IMR-90 (cell line): ENCODE data around the gene BAD. TPM values are rescaled to one million over a fixed set of nuclear protein-coding genes. Genes with fewer than 3 reads are reported as not detected.

ENCODE experiments used
- ATAC-seq: fragments of 200-7000 bp; cut with Tn5 transposase; 2 replicates; pipeline ENCODE4 v1.9.1; 2020; ENCODE audit warnings: low read depth, mild to moderate bottlenecking, moderate library complexity
- BruUV-seq: library from RNA; stranded (reverse); fragments of 400-500 nt; replicated peaks from 2 replicates; lab custom pipeline; 2021; lab: Mats Ljungman, UMichigan
- CTCF ChIA-PET: fragments of 300-600 bp; formaldehyde crosslinking; extraction: SDS; loops from one replicate; lab custom pipeline; 2021; ENCODE audit warnings: antibody characterized with exemption; lab: Yijun Ruan, JAX
- POLR2A ChIA-PET: fragments of 300-600 bp; sonication (Branson Sonifier 250); formaldehyde crosslinking; loops from one replicate; lab custom pipeline; 2022; ENCODE audit warnings: antibody characterized with exemption; ENCODE audit not compliant: unreplicated experiment; lab: Charles Lee
- DNase-seq: peaks from one replicate; pipeline ENCODE4 v3.0.0; 2013
- H2AFZ ChIP-seq: replicated peaks from 2 replicates; pipeline ENCODE3; 2013; ENCODE audit warnings: low read length, mild to moderate bottlenecking; ENCODE audit not compliant: poor library complexity
- H2AK5ac ChIP-seq: 2 replicates; pipeline ENCODE4 v1.6.1; 2013; ENCODE audit warnings: low read depth, low read length, inconsistent platforms
- H2AK9ac ChIP-seq: replicated peaks from 2 replicates; pipeline ENCODE3; 2013; ENCODE audit warnings: mild to moderate bottlenecking, low read depth, low read length, moderate library complexity; ENCODE audit not compliant: poor library complexity
- H2BK120ac ChIP-seq: 2 replicates; pipeline ENCODE4 v1.6.1; 2013; ENCODE audit warnings: low read depth, low read length, inconsistent platforms
- H2BK15ac ChIP-seq: 3 replicates; pipeline ENCODE4 v1.6.1; 2013; ENCODE audit warnings: low read depth, low read length, inconsistent platforms
- H2BK20ac ChIP-seq: 2 replicates; pipeline ENCODE4 v1.6.1; 2013; ENCODE audit warnings: low read depth, mild to moderate bottlenecking, inconsistent platforms, low read length, moderate library complexity
- H2BK5ac ChIP-seq: 2 replicates; pipeline ENCODE4 v1.6.1; 2013; ENCODE audit warnings: mild to moderate bottlenecking, low read depth, low read length, inconsistent platforms; ENCODE audit not compliant: poor library complexity, severe bottlenecking
- H3K14ac ChIP-seq: replicated peaks from 2 replicates; pipeline ENCODE4 v1.6.1; 2013; ENCODE audit warnings: low read depth, low read length, inconsistent platforms
- H3K18ac ChIP-seq: 2 replicates; pipeline ENCODE4 v1.6.1; 2013; ENCODE audit warnings: low read depth, low read length, control low read depth
- H3K23ac ChIP-seq: 2 replicates; pipeline ENCODE4 v1.6.1; 2013; ENCODE audit warnings: low read depth, low read length, inconsistent platforms
- H3K27ac ChIP-seq: 2 replicates; pipeline ENCODE4 v1.5.1; 2013; ENCODE audit warnings: mild to moderate bottlenecking, control low read depth, low read length; ENCODE audit not compliant: insufficient read depth
- H3K27me3 ChIP-seq: 2 replicates; pipeline ENCODE4 v1.6.1; 2013; ENCODE audit warnings: low read length; ENCODE audit not compliant: control insufficient read depth, insufficient read depth
- H3K36me3 ChIP-seq: 2 replicates; pipeline ENCODE4 v1.6.1; 2013; ENCODE audit warnings: low read length, mixed read lengths; ENCODE audit not compliant: control insufficient read depth, insufficient read depth
- H3K4ac ChIP-seq: 2 replicates; pipeline ENCODE4 v1.6.1; 2013; ENCODE audit warnings: low read depth, low read length, inconsistent platforms
- H3K4me1 ChIP-seq: 2 replicates; pipeline ENCODE4 v1.6.1; 2013; ENCODE audit warnings: low read length, mixed read lengths; ENCODE audit not compliant: control insufficient read depth, insufficient read depth
- H3K4me2 ChIP-seq: 2 replicates; pipeline ENCODE4 v1.6.1; 2013; ENCODE audit warnings: low read depth, mild to moderate bottlenecking, control low read depth, low read length, moderate library complexity
- H3K4me3 ChIP-seq: 2 replicates; pipeline ENCODE4 v1.5.1; 2013; ENCODE audit warnings: low read depth, mild to moderate bottlenecking, control low read depth, low read length, moderate library complexity; ENCODE audit not compliant: insufficient read depth
- H3K56ac ChIP-seq: 2 replicates; pipeline ENCODE4 v1.6.1; 2013; ENCODE audit warnings: low read length, inconsistent platforms; ENCODE audit not compliant: insufficient read depth; ENCODE audit errors: extremely low read depth
- H3K79me1 ChIP-seq, 2 experiments: 2 replicates each; pipeline ENCODE4 v1.6.1; 2013; ENCODE audit warnings: low read length in 2 of 2, inconsistent platforms in 1 of 2, low read depth in 1 of 2
- H3K9ac ChIP-seq: 2 replicates; pipeline ENCODE4 v1.6.1; 2013; ENCODE audit warnings: low read depth, low read length, control low read depth
- H3K9me1 ChIP-seq: 2 replicates; pipeline ENCODE4 v1.6.1; 2013; ENCODE audit warnings: low read length, inconsistent platforms; ENCODE audit not compliant: insufficient read depth
- H3K9me3 ChIP-seq: 2 replicates; pipeline ENCODE4 v1.6.1; 2013; ENCODE audit warnings: low read length; ENCODE audit not compliant: control insufficient read depth, insufficient read depth
- H4K20me1 ChIP-seq: 2 replicates; pipeline ENCODE4 v1.6.1; 2013; ENCODE audit warnings: low read length, inconsistent platforms; ENCODE audit not compliant: insufficient read depth
- H4K5ac ChIP-seq: 2 replicates; pipeline ENCODE4 v1.6.1; 2013; ENCODE audit warnings: mild to moderate bottlenecking, low read depth, low read length, control low read depth
- H4K8ac ChIP-seq, 2 experiments: 2 replicates each; pipeline ENCODE4 v1.6.1; 2013; ENCODE audit warnings: low read depth in 2 of 2, low read length in 2 of 2, control low read depth in 1 of 2, inconsistent platforms in 1 of 2
- H4K91ac ChIP-seq: 2 replicates; pipeline ENCODE4 v1.6.1; 2013; ENCODE audit warnings: low read depth, low read length, inconsistent platforms; ENCODE audit not compliant: insufficient read depth
- CHD1 ChIP-seq: IDR thresholded peaks from 2 replicates; pipeline ENCODE4 v1.6.1; 2012; ENCODE audit warnings: low read depth, low read length, improper control_type of control experiment
- MXI1 ChIP-seq: IDR thresholded peaks from 2 replicates; pipeline ENCODE4 v1.6.1; 2012; ENCODE audit warnings: low read depth, mild to moderate bottlenecking, low read length, moderate library complexity, borderline replicate concordance
- NFE2L2 ChIP-seq: fragments of 150-350 bp; IDR thresholded peaks from 2 replicates; pipeline ENCODE4 v1.6.1; 2016; ENCODE audit warnings: low read depth, mild to moderate bottlenecking, low read length
- RAD21 ChIP-seq: IDR thresholded peaks from 2 replicates; pipeline ENCODE4 v1.6.1; 2012; ENCODE audit warnings: low read length, improper control_type of control experiment
- RCOR1 ChIP-seq: IDR thresholded peaks from 2 replicates; pipeline ENCODE4 v1.6.1; 2012; ENCODE audit warnings: mild to moderate bottlenecking, low read length, improper control_type of control experiment; ENCODE audit not compliant: insufficient replicate concordance
- RFX5 ChIP-seq: IDR thresholded peaks from 2 replicates; pipeline ENCODE4 v1.8.0; 2012; ENCODE audit warnings: low read depth, mild to moderate bottlenecking, low read length, moderate library complexity
- SMC3 ChIP-seq: fragments of 150-350 bp; IDR thresholded peaks from 2 replicates; pipeline ENCODE4 v1.6.1; 2016; ENCODE audit warnings: low read depth, mild to moderate bottlenecking, antibody characterized with exemption, low read length, moderate library complexity
- WGBS, 2 experiments: methylation state at CpG; one replicate each; pipeline versions ENCODE4 v1.1.5 to v1.1.7; 2013; ENCODE audit warnings: missing lambda C conversion rate in 2 of 2; ENCODE audit not compliant: insufficient read length in 1 of 2; ENCODE audit errors: extremely low coverage in 2 of 2; 5-methylcytosine and 5-hydroxymethylcytosine counted together
- dilution Hi-C: fragments of 300-500 bp; cut with HindIII; formaldehyde crosslinking; loops from one replicate; pipeline ENCODE4 v1.14.3; 2018; ENCODE audit warnings: low sequenced_read_pairs; ENCODE audit not compliant: unreplicated experiment
- in situ Hi-C: fragments of 300-500 bp; cut with MboI; formaldehyde crosslinking; loops from 3 replicates; pipeline ENCODE4 v1.14.3; 2019; ENCODE audit warnings: low sequenced_read_pairs, inconsistent platforms, mixed read lengths
- intact Hi-C: fragments of 100-400 bp; cut with micrococcal nuclease; formaldehyde crosslinking; loops from 2 replicates; pipeline ENCODE4 v1.10.0; 2022
- polyA plus RNA-seq, 3 experiments: library from polyadenylated mRNA; depleted of rRNA; stranded (reverse); fragments of >200 nt; gene quantifications; 2 replicates each; pipeline ENCODE4 v1.2.3, GENCODE V29; 2012; ENCODE audit warnings: low replicate concordance in 1 of 3
- total RNA-seq: library from RNA; depleted of rRNA; stranded (reverse); fragments of >200 nt; gene quantifications from 2 replicates; pipeline ENCODE4 v1.2.3, GENCODE V29; 2012
- TF ChIP-seq, protein P1 (sequence below): conservative IDR thresholded peaks from 2 replicates; pipeline ENCODE4 v1.5.1; 2012; ENCODE audit warnings: mild to moderate bottlenecking, low read depth, low read length, improper control_type of control experiment
- TF ChIP-seq, protein P2 (sequence below): fragments of 150-350 bp; IDR thresholded peaks from 2 replicates; pipeline ENCODE4 v1.6.1; 2017; ENCODE audit warnings: mild to moderate bottlenecking, antibody characterized with exemption, low read length, low read depth

The BAD gene
- total and polyA plus RNA-seq, 2 of the 4 experiments (the other 2 are of a cell fraction), result 30.3 to 68.0 TPM

DNA sequence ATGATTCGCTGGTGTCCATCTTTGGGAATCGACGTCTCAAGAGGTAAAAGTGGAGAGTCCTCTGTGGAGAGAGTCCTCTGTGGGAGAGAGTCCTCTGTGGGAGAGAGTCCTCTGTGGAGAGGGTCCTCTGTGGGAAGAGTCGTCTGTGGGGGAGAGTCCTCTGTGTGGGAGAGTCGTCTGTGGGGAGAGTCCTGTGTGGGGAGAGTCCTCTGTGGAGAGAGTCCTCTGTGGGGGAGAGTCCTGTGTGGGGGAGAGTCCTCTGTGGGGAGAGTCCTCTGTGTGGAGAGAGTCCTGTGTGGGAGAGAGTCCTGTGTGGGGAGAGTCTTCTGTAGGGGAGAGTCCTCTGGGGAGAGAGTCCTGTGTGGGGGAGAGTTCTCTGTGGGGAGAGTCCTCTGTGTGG, 36.6 kb upstream of the BAD start:
- no peaks in the 10 kb centered on the region for H3K9me3 ChIP-seq
- H3K79me1 ChIP-seq, result peaks cover 7 to 31% of the 10 kb centered on the region in 2 experiments
- no peaks in the 10 kb centered on the region for H3K27me3 ChIP-seq
- no peak overlapping the region for H2BK20ac ChIP-seq
- no peak overlapping the region for H3K27ac ChIP-seq
- no peak overlapping the region for H2AK9ac ChIP-seq
- H3K9ac ChIP-seq, result no peak overlapping the region
- H3K36me3 ChIP-seq, result peaks cover 24% of the 10 kb centered on the region
- CTCF ChIA-PET, result no interaction called here
- no peak overlapping the region for H4K5ac ChIP-seq
- H4K20me1 ChIP-seq, result no peaks in the 10 kb centered on the region; the same call in 1 of the 2 replicates
- no peak overlapping the region for H4K8ac ChIP-seq
- ATAC-seq, result no peak
- H3K4me1 ChIP-seq, result peaks cover 10% of the 10 kb centered on the region
- no peak overlapping the region for H3K18ac ChIP-seq
- POLR2A ChIA-PET, result no interaction called here
- H3K23ac ChIP-seq, result no peak overlapping the region
- intact Hi-C loops, result no loop called here
- TF ChIP-seq, protein P1, sequence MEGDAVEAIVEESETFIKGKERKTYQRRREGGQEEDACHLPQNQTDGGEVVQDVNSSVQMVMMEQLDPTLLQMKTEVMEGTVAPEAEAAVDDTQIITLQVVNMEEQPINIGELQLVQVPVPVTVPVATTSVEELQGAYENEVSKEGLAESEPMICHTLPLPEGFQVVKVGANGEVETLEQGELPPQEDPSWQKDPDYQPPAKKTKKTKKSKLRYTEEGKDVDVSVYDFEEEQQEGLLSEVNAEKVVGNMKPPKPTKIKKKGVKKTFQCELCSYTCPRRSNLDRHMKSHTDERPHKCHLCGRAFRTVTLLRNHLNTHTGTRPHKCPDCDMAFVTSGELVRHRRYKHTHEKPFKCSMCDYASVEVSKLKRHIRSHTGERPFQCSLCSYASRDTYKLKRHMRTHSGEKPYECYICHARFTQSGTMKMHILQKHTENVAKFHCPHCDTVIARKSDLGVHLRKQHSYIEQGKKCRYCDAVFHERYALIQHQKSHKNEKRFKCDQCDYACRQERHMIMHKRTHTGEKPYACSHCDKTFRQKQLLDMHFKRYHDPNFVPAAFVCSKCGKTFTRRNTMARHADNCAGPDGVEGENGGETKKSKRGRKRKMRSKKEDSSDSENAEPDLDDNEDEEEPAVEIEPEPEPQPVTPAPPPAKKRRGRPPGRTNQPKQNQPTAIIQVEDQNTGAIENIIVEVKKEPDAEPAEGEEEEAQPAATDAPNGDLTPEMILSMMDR, result no peak
- TF ChIP-seq RCOR1, result no peak
- no peak for TF ChIP-seq RFX5
- TF ChIP-seq RAD21, result no peak
- TF ChIP-seq, protein P2, sequence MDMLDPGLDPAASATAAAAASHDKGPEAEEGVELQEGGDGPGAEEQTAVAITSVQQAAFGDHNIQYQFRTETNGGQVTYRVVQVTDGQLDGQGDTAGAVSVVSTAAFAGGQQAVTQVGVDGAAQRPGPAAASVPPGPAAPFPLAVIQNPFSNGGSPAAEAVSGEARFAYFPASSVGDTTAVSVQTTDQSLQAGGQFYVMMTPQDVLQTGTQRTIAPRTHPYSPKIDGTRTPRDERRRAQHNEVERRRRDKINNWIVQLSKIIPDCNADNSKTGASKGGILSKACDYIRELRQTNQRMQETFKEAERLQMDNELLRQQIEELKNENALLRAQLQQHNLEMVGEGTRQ, result no peak
- no peak for TF ChIP-seq CHD1
- TF ChIP-seq MXI1, result no peak
- no peak for TF ChIP-seq NFE2L2
- no peak for TF ChIP-seq SMC3
- dilution Hi-C loops, result no loop called here
- DNase-seq, result no peak
- H2BK120ac ChIP-seq, result no peak overlapping the region
- BruUV-seq, result no TSS peak
- no peak overlapping the region for H3K4me3 ChIP-seq
- peaks cover 14% of the 10 kb centered on the region for H3K9me1 ChIP-seq
- H3K4me2 ChIP-seq, result no peak overlapping the region
- no peak overlapping the region for H3K4ac ChIP-seq
- H2AK5ac ChIP-seq, result no peak overlapping the region
- H2AFZ ChIP-seq, result no peak overlapping the region
- no peak overlapping the region for H2BK15ac ChIP-seq
- H4K91ac ChIP-seq, result no peak overlapping the region
- no peak overlapping the region for H2BK5ac ChIP-seq
- no peak overlapping the region for H3K56ac ChIP-seq
- 92% methylated on average over 2 of the region's 5 CpGs; no CpG with 5 or more reads in 1 of the 2 experiments for WGBS, 2 experiments
- in situ Hi-C loops, result no loop called here
- no peak overlapping the region for H3K14ac ChIP-seq
